ENCODE measurements around the gene HSPB7. TPM values are rescaled to one million over a fixed set of nuclear protein-coding genes. Genes with fewer than 3 reads are reported as not detected.

HSPB7 gene
- total and polyA plus RNA-seq, 2 of the 8 experiments (the other 6 are each of a cell fraction or from before 2014, with no cell fraction given): not detected

- peak; percentile 52; the same call in 1 of the 2 replicates for TF ChIP-seq GABPA (IDR thresholded peaks at IDR 0.05; ENCODE audit: borderline replicate concordance, insufficient read depth, low read length)
- TF ChIP-seq CBX8 (IDR thresholded peaks at IDR 0.05; ENCODE audit: borderline replicate concordance, low read depth, low read length): no peak
Measured at GRCh38 chr1:16009030-16009460, 8.8 kb downstream of the HSPB7 start (continued).
